Caco-2 (cell line): ENCODE results near the gene LECT2. TPM values are rescaled to one million over a fixed set of nuclear protein-coding genes. Genes with fewer than 3 reads are reported as not detected.

ENCODE experiments used
- BruUV-seq: library from RNA; stranded (reverse); fragments of 400-500 nt; replicated peaks from 2 replicates; lab custom pipeline; 2021; lab: Mats Ljungman, UMichigan
- CTCF ChIA-PET: fragments of 300-600 bp; sonication (Branson Sonifier 250); formaldehyde crosslinking; loops from one replicate; lab custom pipeline; 2022; ENCODE audit warnings: antibody characterized with exemption; lab: Charles Lee
- POLR2A ChIA-PET: fragments of 300-600 bp; sonication (Branson Sonifier 250); formaldehyde crosslinking; loops from one replicate; lab custom pipeline; 2022; ENCODE audit warnings: antibody characterized with exemption; lab: Charles Lee
- DNase-seq, 2 experiments: peaks; one replicate each; pipeline versions ENCODE4 v3.0.0 to v3.0.0-alpha.2; 2020 to 2022
- H3K27me3 ChIP-seq: replicated peaks from 2 replicates; pipeline ENCODE4 v1.6.0; 2011; ENCODE audit warnings: low read length; ENCODE audit not compliant: control insufficient read depth, insufficient read depth
- H3K36me3 ChIP-seq: 2 replicates; pipeline ENCODE4 v1.5.1; 2011; ENCODE audit warnings: low read length; ENCODE audit not compliant: control insufficient read depth, insufficient read depth
- H3K4me1 ChIP-seq: fragments of 250-450 bp; sonication (Bioruptor Pico); 2 replicates; pipeline ENCODE4 v1.5.1; 2020; ENCODE audit warnings: mild to moderate bottlenecking
- H3K4me3 ChIP-seq: 2 replicates; pipeline ENCODE4 v1.5.1; 2011; ENCODE audit warnings: low read depth, mild to moderate bottlenecking, control low read depth, low read length
- H3K9me3 ChIP-seq: fragments of 250-450 bp; sonication (Bioruptor Pico); 2 replicates; pipeline ENCODE4 v1.5.1; 2020; ENCODE audit warnings: mild to moderate bottlenecking, moderate library complexity
- H3K27ac Mint-ChIP-seq: one replicate; pipeline ENCODE4 v1.8.0; 2022; ENCODE audit warnings: mixed read lengths; ENCODE audit not compliant: unreplicated experiment
- H3K27me3 Mint-ChIP-seq: one replicate; pipeline ENCODE4 v1.8.0; 2022; ENCODE audit warnings: mixed read lengths; ENCODE audit not compliant: insufficient read depth, unreplicated experiment
- H3K36me3 Mint-ChIP-seq: one replicate; pipeline ENCODE4 v1.8.0; 2022; ENCODE audit warnings: mild to moderate bottlenecking, mixed read lengths; ENCODE audit not compliant: insufficient read depth, unreplicated experiment
- H3K4me1 Mint-ChIP-seq: one replicate; pipeline ENCODE4 v1.8.0; 2022; ENCODE audit warnings: low read depth, mixed read lengths; ENCODE audit not compliant: unreplicated experiment
- H3K4me3 Mint-ChIP-seq: one replicate; pipeline ENCODE4 v1.8.0; 2022; ENCODE audit warnings: mild to moderate bottlenecking, moderate library complexity, mixed read lengths; ENCODE audit not compliant: unreplicated experiment
- H3K9me3 Mint-ChIP-seq: one replicate; pipeline ENCODE4 v1.8.0; 2022; ENCODE audit warnings: mixed read lengths; ENCODE audit not compliant: unreplicated experiment
- CTCF ChIP-seq, 2 experiments: fragments of 200-600 bp in 1 of 2; IDR thresholded peaks; 1 replicate in 1 of 2; 2 replicates in 1 of 2; pipeline versions ENCODE4 v1.5.1 to v1.8.0; 2011 to 2022; ENCODE audit warnings: antibody characterized with exemption in 1 of 2, control low read depth in 1 of 2, inconsistent platforms in 1 of 2, low read depth in 1 of 2, low read length in 1 of 2, mild to moderate bottlenecking in 1 of 2, moderate library complexity in 1 of 2; ENCODE audit not compliant: insufficient read depth in 1 of 2, severe bottlenecking in 1 of 2, unreplicated experiment in 1 of 2
- intact Hi-C: fragments of 100-400 bp; cut with micrococcal nuclease; formaldehyde crosslinking; loops from one replicate; pipeline ENCODE4 v1.10.0; 2022; ENCODE audit not compliant: unreplicated experiment
- total RNA-seq: library from RNA; stranded (reverse); gene quantifications from 2 replicates; pipeline ENCODE4 v1.2.3, GENCODE V29; 2022

LECT2 gene
- total RNA-seq, 1 experiment from 2014 or later, result 0.70 TPM

- Histone ChIP-seq H3K4me1 (peaks cover 25% of the 10 kb centered on the region), H3K9me3 (no peaks in the 10 kb centered on the region), H3K4me3 (no peak overlapping the region), H3K27me3 (no peaks in the 10 kb centered on the region), H3K36me3 (no peaks in the 10 kb centered on the region)
- H3K4me3 Mint-ChIP-seq, result no peak overlapping the region
- no peaks in the 10 kb centered on the region for H3K36me3 Mint-ChIP-seq
- BruUV-seq, result no TSS peak
- CTCF ChIA-PET, result interaction anchor here (0.6 to 1.3 kb wide), 11 partner anchors 10 to 222 kb away, joined by 3 to 7 read pairs (median 4); no protein-coding TSS in a partner anchor
- H3K27ac Mint-ChIP-seq, result no peak overlapping the region
- intact Hi-C loops, result loop anchor here (1.0 to 2.0 kb wide), 6 partner anchors 19 to 146 kb away; no protein-coding TSS in a partner anchor
- H3K4me1 Mint-ChIP-seq, result peaks cover 16% of the 10 kb centered on the region
- POLR2A ChIA-PET, result interaction anchor here (0.7 kb wide), 1 partner anchor 77 kb away, joined by 3 read pairs; the partner anchor contains the start of gene TGFBI
- H3K27me3 Mint-ChIP-seq, result no peaks in the 10 kb centered on the region
- no peaks in the 10 kb centered on the region for H3K9me3 Mint-ChIP-seq
- TF ChIP-seq CTCF (IDR thresholded peaks at IDR 0.05; ENCODE audit: insufficient read depth in 1 of 2, low read depth in 1 of 2, low read length in 1 of 2, severe bottlenecking in 1 of 2, unreplicated experiment in 1 of 2), result no peak
- DNase-seq, result peak; percentile 37 to 54
Observed at GRCh38 chr5:135951807-135952206, 3.0 kb downstream of the LECT2 start.

GRCh38 chr5:135951257-135951656 lies 3.5 kb downstream of the LECT2 start:
- H3K36me3 ChIP-seq, result no peaks in the 10 kb centered on the region
- ChIA-PET POLR2A (interaction anchor here (0.7 kb wide), 1 partner anchor 77 kb away, joined by 3 read pairs; the partner anchor contains the start of gene TGFBI), CTCF (interaction anchor here (0.6 to 1.3 kb wide), 11 partner anchors 10 to 223 kb away, joined by 3 to 7 read pairs (median 4); no protein-coding TSS in a partner anchor)
- H3K27ac Mint-ChIP-seq, result no peak overlapping the region
- no peak overlapping the region for H3K4me3 Mint-ChIP-seq
- H3K27me3 Mint-ChIP-seq, result no peaks in the 10 kb centered on the region
- peaks cover 25% of the 10 kb centered on the region for H3K4me1 ChIP-seq
- H3K9me3 Mint-ChIP-seq, result no peaks in the 10 kb centered on the region
- TF ChIP-seq CTCF (IDR thresholded peaks at IDR 0.05; ENCODE audit: insufficient read depth in 1 of 2, low read depth in 1 of 2, low read length in 1 of 2, severe bottlenecking in 1 of 2, unreplicated experiment in 1 of 2), result no peak
- intact Hi-C loops, result loop anchor here (1.0 to 2.0 kb wide), 6 partner anchors 20 to 147 kb away; no protein-coding TSS in a partner anchor
- H3K9me3 ChIP-seq, result no peaks in the 10 kb centered on the region
- no peaks in the 10 kb centered on the region for H3K27me3 ChIP-seq
- H3K4me3 ChIP-seq, result no peak overlapping the region
- no peaks in the 10 kb centered on the region for H3K36me3 Mint-ChIP-seq
- H3K4me1 Mint-ChIP-seq, result peaks cover 16% of the 10 kb centered on the region
- DNase-seq, result peak; percentile 79 to 88
- BruUV-seq, result no TSS peak

DNA sequence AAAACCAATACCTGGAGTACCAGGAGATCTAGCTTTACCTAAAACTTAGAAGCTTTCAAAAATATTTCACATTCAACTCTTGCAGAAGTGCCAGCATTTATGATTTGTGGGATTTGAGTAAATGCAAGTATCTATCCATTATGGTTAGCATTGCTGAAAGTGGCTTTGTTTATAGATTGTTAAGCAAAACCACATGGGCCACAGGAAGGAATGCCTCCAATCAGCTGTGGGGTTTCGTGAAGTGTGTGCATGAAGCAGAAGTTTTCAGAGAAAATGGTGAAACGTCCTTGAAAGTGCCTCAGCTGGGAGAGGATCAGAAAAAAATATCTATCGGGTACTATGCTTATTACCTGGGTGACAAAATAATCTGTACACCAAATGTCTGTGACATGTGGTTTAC lies 4.2 kb downstream of the LECT2 start:
- Mint-ChIP-seq H3K36me3 (no peaks in the 10 kb centered on the region), H3K4me1 (peaks cover 16% of the 10 kb centered on the region), H3K27ac (no peak overlapping the region), H3K4me3 (no peak overlapping the region), H3K27me3 (no peaks in the 10 kb centered on the region), H3K9me3 (no peaks in the 10 kb centered on the region)
- H3K36me3 ChIP-seq, result no peaks in the 10 kb centered on the region
- no peak for TF ChIP-seq CTCF (IDR thresholded peaks at IDR 0.05; ENCODE audit: insufficient read depth in 1 of 2, low read depth in 1 of 2, low read length in 1 of 2, severe bottlenecking in 1 of 2, unreplicated experiment in 1 of 2)
- intact Hi-C loops, result loop anchor here (1.0 to 2.0 kb wide), 6 partner anchors 21 to 148 kb away; no protein-coding TSS in a partner anchor
- TSS peak; percentile 83 for BruUV-seq
- no peak overlapping the region for H3K4me3 ChIP-seq
- H3K4me1 ChIP-seq, result peaks cover 25% of the 10 kb centered on the region
- no peaks in the 10 kb centered on the region for H3K9me3 ChIP-seq
- no peaks in the 10 kb centered on the region for H3K27me3 ChIP-seq
- DNase-seq, result no peak
- ChIA-PET POLR2A (no interaction called here), CTCF (interaction anchor here (1.0 to 1.2 kb wide), 2 partner anchors 21 to 224 kb away, joined by 4 read pairs; no protein-coding TSS in a partner anchor)
